HG03108 (cell line): ENCODE data around the gene TRAPPC2.
"Not testable (repeated sequence)": the region's sequence is repeated elsewhere in the genome, so short reads cannot be mapped to it uniquely, and the experiment has no call there.

Source experiments
- ATAC-seq: cut with Tn5 transposase; IDR thresholded peaks from one replicate; pipeline ENCODE4 v1.9.1; 2021; ENCODE audit warnings: moderate library complexity; ENCODE audit not compliant: unreplicated experiment

Gene TRAPPC2

DNA sequence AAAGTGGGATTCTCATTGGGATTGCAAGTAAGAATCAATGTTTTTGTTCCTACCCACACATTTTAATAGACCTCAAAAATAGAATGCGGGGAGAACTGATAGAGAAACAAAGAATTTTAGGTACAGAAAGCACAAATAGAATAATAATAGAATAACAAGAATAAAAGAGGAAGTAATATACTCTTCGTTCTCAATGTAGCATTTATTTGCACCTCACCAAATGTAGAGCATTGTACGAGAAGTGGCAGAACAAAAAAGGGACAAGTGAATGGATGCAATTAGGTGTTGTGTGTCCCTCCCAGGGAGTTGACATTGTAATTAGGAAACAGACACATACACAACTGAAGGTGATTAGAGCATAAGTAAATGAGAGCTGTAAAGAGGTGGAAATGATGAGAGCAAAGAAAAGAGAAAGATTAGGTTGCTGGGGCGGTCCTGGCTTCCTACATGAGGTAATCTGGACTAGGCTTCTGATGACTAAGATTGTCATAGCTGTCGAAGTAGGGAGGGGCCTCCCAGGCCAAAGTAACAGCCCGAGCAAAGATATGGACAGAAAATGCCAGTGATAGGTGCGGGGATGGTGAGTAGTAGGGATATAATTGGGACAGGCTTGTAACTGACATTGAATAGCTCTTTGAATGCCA lies 35.1 kb downstream of the TRAPPC2 start:
- ATAC-seq: no peak

DNA sequence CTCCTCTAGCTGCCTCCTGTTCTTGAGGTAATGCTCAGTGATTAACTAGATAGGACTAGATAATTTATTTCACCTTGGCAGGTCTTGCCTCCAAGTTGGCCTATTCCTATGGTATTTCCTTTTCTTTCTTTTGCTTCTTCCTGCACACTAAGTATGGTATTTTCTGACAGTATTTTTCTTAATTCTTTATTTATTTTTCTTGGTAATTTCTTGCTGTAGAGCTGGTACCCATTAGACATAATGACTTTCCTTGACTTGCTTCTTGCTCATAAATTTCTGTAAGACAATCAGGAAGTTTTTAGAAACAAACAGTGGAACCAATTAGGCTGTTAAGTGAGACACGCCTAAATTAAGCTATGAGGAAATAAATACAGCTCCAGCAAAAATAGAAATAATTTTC lies 36.0 kb downstream of the TRAPPC2 start:
- no peak for ATAC-seq

DNA sequence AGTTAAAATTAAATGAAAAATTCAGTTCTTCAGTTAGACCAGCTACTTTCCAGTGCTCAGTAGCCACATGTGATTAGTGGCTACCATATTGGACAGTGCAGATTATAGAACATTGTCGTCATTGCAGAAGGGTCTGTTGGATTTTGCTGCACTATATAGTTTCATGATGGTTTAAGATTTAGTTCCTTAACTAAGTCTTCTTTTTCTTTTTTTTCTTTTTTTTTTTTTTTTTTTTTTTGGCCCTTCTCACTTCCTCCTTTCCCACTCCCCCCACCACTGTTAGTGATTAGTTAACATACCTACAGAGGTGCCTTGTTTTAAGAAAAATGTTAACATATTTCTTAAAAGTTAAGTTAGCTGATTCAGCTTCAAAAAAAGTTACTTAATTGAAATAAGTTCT lies 36.4 kb downstream of the TRAPPC2 start:
- ATAC-seq: no peak

DNA sequence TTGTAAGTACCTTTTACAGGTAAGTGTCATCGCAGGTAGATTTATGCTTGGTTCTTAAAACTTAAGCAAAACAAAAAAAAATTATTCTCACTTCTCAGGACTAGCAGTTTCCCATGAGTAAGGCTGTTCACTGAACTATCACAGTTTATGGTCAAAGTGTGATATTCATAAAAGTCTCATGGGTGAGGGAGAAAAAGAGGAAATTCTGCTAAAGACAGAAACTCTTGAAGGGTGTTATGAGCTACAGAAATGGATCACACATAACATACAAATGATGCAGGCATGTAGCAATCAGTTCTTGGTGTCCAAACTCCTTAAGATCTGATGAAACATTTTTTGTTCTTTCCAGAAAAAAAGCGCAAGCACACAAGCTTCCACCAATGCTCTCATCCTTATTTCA lies 37.0 kb downstream of the TRAPPC2 start:
- ATAC-seq: peak; percentile 45

DNA sequence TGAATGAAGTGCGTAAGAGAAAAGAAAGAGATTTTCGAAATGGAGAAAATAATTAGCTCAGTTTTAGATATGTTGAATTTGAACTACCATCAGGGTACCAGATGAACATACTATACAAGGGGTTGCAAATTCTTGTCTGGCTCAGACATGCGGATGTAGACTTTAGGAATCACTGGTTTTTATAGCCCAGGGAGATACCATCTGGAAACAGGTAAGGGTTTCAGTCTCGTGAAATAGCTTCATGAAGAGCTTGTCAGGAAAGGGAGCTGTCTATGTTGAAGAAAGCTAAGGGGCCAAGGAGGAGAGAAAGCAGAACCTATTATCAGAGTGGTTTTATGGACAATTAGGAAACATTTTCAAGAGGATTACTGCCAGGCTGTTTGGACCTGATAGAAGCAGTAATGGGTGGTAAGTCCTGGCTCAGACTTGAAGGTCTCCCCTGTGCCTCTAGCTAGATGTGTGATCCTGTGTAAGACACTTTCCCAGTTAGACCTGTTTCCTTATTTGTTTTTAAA lies 38.8 kb downstream of the TRAPPC2 start:
- no peak for ATAC-seq

DNA sequence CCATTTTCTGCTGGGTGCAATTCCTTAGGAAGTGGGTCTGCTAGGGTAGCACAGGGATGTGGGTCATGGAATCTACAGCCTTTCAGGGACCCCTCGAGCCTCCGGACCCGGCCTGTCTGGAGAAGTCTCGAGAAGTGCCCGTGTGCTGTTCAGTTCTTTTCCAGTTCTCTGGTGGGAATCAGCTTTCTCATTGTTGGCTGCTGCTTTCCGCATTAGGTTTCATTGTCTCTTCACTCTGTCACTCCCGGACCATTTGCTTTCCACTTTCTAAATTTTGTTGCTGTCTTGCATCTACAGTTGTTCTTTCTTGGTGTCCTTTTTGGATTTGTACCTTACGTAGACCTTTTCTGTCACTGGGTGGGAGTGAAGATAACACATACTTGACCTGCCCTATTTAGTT lies 39.4 kb downstream of the TRAPPC2 start:
- no peak for ATAC-seq

DNA sequence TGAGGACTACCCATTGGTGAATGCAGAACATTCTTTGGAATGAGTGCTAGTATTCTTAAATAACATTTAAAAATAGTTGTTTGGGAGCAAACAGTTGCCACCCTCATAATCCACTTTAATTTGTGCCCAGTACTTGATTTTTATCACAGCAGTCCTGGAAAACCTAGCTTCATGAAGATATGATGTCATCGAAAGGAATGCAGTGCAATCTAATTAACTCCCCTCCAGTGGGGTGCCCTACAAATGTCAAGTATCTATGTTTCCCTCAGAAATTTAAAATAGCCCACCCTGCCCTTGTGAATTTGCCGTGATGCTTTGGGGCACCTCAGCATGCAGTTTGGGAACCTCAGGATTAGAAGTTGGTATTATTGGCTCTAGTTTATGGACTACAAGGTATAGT lies 40.1 kb downstream of the TRAPPC2 start:
- no peak for ATAC-seq

DNA sequence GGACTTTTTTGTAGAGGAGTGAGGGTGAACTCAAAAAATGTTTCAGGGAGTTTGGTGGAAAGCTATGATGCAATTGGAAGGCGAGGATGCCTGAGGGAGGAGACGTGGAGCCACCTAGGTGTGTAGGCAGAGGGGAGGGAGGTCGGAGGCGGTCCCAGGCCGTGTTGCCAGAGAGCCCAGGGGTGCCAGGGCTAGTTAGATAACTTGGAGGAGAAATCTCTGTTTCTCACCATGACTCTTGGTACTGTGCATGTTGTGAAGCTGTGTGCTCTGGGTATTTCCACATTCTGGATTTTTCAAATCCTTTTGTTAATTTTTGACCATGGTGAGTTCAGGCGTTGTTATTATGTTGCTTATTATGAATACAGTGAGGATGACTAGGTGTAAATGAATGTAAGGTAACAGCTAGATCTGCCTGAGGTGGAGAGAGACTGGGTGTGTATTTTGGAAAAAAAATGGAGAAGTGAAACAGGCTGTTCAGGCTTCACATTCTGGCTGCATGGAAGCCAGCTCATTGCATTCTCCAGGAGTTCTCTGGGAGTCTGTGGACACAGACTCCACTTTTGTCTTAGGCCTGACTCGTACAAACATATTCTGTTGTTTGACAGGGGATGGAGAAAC lies 41.0 kb downstream of the TRAPPC2 start:
- ATAC-seq: no peak

DNA sequence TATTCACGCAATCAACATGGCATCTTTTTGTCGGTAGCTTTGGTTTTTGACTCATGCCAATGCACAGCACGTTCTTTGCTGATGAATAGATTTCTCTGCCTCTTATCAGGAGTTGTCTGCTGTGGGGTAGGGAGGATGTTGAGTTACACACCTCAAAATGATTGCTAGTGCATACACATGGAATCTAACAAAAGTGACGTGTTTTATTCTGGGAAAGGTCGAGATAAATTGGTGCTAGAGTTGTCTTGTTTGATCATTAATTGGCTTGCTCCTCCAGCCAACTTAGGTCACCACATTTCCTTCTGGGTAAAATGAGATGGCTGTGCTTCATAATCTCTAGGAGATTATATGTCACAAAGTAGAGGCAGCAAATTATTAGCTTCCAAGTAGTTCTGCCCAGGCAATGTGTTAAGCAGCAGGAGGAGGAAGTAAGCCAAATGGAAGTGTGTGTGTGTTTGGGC lies 41.6 kb downstream of the TRAPPC2 start:
- ATAC-seq: no peak

DNA sequence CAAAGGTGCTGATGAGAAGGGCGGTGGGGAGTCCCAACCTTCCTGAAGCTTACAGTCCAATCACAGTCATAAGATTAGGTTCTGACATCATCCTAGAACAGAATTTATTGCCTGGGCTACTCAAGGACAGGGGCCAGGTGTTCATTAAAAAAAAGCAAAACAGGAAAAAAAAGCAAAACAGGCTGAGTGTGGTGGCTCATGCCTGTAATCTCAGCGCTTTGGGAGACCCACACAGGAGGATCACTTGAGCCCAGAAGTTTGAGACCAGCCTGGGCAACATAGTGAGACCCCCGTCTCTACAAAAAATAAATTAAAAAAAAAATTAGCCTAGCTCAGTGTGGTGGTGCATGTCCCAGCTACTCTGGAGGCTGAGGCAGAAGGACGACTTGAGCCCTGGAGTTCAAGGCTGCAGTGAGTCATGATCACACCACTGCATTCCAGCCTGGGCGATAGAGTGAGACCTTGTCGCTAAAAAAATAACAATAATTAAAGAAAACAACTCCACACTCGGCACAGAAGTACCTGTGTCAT lies 42.5 kb downstream of the TRAPPC2 start:
- ATAC-seq: no peak

DNA sequence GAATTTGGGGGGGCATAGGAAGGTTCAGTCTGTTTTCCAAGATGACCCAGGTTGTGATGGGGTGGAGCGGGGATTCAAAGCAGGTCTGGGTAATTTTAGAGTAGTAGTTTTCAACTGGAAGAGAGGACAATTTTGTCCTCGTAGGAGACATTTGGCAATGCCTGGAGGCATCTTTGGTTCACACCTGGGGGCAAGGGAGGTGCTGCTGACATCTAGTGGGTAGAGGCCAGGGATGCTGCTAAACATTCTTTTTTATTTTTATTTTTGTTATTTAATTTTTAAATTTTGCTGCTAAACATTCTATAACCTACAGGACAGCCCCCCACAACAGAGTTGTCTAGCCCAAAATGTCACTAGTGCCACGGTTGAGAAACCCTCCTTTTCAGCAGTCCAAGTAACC lies 43.6 kb downstream of the TRAPPC2 start:
- ATAC-seq: no peak

DNA sequence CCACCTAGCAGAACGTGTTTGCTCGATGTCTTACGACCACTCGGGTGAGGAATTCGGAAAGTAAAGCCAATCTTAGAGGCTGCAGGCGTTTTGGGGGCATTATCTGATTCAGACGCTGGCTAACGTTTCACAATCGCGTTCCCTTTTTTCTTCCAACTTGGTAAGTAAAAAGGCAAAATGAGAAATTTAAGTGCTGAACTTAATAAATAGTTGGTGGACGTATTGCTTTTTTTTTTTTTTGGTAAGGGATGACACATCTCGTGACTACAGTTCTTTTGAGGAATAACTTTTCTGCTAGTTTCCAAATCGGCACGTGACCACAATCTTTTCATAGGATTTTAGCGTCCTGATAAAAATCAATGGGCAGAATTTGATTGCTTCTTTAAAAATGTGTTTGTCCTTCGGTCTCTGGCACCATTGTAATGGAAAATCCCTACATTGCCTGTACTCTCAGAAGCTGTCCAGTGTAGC lies 44.6 kb downstream of the TRAPPC2 start:
- no peak for ATAC-seq

DNA sequence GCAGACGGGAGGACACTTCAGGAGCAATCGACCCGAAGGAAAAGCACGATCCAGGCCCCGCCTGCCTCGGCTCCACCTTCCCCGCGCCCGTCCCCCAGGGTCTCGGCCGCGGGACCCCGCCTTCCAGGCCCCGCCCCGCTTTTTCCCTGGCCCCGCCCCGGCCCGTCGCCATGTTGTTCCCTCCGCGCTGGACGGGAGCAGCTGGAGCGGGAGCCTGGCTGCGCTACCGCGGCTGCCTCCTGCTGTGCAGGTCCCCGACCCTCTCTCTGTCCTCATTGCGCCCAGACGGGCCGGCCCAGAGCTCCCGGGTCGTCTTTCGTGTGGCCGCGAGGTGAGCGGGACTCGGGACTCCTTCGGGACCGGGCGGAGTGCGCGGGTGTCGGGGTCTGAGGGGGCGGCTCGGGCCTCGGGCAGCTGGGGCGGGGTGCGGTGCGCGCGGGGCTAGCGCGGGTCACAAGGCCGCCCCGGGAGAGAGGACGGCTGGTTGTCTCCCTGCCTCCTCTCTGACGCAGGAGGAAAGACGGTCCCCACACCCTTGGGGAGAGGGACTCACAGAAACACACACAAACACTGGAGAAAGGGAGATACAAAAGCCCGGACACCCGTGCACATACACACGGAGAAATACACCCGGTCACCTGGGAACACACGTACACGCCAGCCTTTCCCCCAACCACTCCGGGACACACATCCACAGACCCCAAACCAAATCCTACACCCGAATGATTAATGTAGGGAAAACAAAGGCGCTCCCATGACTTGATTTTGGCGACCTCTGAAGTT lies 45.3 kb downstream of the TRAPPC2 start, which contains the start of gene RAB9A:
Gene RAB9A, plus strand, starts transcription at position 171 of the 783 bp plus-strand sequence. CDS start 19,619 bp downstream, outside the sequence.
- peak; percentile 70 for ATAC-seq

DNA sequence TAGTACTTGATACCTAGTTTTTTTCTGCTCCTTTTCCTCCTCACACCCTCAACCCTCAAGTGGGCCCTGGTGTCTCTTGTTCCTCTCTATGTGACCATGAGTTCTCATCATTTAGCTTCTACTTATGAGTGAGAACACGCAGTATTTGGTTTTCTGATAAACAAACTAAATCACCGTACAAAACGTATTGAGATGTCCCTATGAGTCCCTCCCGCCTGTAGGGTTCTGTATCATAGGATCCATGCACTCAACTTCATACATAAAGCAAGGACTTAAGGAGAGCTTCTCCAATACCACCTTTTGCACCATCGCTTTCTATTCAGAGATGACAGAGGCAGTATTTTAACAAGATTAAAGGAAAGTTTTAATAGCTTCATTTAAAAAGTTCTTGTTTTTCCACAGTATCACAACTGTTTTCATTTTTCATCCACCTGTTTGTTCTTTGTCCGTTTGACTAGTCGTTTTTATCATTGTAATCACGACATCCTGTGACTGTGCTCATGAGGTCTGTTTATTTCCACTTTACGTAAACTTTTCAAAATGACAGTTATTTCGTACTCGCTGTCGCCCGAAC lies 45.9 kb downstream of the TRAPPC2 start:
- no peak for ATAC-seq

DNA sequence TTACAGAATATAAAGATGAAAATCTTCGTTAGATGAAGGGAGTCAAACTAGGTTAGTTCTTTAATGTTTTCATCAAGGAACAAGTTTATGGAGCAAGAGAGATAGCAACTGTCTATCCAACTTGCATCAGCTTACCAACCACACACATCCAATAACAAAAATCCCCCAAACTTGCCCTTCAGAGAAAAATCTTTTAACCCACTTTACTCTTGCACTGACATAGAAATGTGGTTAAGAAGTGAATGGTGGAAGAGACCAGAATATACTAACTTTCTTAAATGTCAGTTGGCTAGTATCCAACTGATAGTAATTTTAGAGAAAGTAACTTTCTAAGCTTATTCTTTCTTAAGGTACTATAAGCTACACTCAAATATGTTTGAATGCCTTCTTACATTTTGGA lies 47.2 kb downstream of the TRAPPC2 start:
- no peak for ATAC-seq

DNA sequence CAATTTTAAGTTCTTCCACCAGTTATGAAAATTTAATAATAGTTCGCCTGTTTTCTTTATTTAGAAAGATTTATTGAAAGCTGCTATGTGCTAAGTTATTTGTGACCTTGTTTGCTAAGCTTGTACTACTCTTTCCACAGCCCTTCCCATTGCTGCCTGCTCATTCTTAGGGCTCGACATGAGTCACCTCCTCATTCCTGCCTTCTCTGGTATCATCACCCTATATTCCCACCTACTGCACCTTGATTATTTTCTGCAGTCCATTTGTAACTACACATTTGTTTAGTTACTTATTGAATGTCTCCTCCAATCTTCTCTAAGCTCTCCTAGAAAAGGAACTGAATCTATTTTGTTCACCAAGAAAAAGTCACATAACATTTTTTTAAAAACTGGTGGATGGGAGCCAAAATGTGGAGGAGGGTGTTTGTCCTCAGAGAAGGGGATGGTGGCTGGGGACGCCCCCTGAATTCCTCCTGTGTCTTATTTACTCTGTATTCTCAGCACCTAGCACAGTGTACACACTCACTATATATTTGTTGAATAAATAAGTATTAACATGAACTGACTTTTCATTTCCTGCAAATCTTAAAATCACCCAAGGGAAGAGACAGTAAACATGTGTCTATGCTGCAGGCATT lies 49.2 kb downstream of the TRAPPC2 start:
- no peak for ATAC-seq

DNA sequence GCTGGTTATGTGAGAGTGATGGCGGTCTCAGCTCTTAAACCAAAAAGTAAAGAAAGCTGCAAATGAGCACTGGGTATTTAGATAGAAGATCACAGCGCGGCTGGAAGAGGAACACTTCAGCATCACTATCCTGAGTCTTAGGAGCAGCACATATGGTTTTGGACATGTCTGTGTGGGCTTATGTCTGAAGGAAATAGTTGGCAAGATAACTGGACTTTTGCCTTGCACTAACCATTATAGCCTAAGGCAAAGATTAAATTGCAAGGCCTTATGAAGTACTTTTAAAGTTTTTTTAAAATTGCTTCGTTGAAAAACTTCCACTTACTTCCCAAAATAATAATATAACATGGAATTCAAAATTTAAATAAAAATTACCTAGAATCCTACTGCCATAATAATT lies 50.1 kb downstream of the TRAPPC2 start:
- ATAC-seq: no peak

DNA sequence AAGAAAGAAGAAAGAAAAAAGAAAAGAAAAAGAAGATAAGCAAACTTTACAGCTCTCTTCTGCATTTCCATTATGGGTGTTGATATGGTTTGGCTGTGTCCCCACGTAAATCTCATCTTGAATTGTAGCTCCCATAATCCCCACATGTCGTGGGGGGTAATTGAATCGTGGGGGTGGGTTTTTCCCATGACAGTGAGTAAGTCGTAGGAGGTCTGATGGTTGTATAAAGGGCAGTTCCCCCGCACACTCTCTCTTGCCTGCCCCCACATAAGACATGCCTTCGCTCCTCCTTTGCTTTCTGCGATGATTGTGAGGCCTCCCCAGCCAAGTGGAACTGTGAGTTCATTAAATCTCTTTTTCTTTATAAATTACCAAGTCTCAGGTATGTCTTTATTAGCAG lies 52.8 kb downstream of the TRAPPC2 start:
- no peak for ATAC-seq

DNA sequence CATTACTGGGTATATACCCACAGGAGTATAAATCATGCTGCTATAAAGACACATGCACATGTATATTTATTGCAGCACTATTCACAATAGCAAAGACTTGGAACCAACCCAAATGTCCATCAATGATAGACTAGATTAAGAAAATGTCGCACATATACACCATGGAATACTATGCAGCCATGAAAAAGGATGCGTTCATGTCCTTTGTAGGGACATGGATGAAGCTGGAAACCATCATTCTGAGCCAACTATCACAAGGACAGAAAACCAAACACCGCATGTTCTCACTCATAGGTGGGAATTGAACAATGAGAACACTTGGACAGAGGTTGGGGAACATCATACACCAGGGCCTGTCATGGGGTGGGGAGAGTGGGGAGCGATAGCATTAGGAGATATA lies 54.7 kb downstream of the TRAPPC2 start:
- ATAC-seq: not testable (repeated sequence)

DNA sequence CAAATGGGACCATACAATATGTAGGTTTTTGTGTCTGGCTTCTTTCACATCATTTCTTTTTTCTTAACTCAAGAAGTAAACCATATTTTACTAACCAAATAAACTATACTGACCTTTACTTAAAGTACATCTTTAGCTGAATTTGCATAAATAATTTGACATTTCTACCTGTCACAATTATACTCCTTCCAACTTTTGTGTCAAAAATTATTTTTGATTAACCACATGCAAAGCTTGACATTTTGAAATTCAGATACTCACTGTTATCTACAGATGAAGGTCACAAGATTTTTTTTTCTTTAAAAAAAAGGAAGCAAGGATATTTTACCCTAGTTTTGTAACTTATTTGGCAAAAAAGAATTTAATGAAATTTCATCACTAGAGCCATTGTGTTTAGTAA lies 57.5 kb downstream of the TRAPPC2 start:
- no peak for ATAC-seq

DNA sequence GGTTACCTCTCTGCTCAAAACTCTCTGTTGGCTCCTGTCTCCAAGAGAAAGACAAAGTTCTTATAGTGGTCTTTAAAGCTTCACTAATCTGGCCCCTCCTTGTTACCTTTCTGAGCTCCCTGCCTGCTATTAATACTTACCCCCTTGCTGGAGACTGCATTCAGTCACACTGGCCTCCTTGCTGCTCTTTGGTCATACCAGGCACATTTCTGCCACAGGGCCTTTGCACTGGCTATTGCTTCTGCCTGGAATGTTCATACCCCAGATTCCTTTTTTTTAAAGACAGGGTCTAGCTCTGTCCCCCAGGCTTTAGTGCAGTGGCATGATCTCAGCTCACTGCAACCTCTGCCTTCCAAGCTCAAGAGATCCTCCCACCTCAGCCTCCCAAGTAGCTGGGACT lies 61.4 kb downstream of the TRAPPC2 start:
- no peak for ATAC-seq
